Measurements from ENCODE around the gene ADGRA1.

GRCh38 chr10:133069033-133069525 lies 18.6 kb upstream of the ADGRA1 start:
- no peak for TF ChIP-seq PRDM1 (tag by site-specific recombination; IDR thresholded peaks at IDR 0.05)
- no peak for TF ChIP-seq RBAK (tag by site-specific recombination; IDR thresholded peaks at IDR 0.05)
- TF ChIP-seq ZNF274 (IDR thresholded peaks at IDR 0.05; ENCODE audit: low read length): no peak
- no peak for TF ChIP-seq ZNF274 (tag by site-specific recombination; IDR thresholded peaks at IDR 0.05; ENCODE audit: borderline replicate concordance)
- TF ChIP-seq OVOL3 (tag by site-specific recombination; IDR thresholded peaks at IDR 0.05): no peak
- no peak for TF ChIP-seq PATZ1 (tag by site-specific recombination; IDR thresholded peaks at IDR 0.05)
- no peak for TF ChIP-seq ZNF138 (tag by site-specific recombination; IDR thresholded peaks at IDR 0.05; ENCODE audit: borderline replicate concordance)
